Activated T-cell treated with anti-CD3 and anti-CD28 coated beads, Interleukin-2, amount 50 U/mL, for 72 hours (primary cell): Measurements from ENCODE around the gene DHRS7. TPM values are rescaled to one million over a fixed set of nuclear protein-coding genes. Genes with fewer than 3 reads are reported as not detected.
A peak's percentile ranks its signal among the peaks of the same experiment; 100 is the strongest.

Source experiments
- ATAC-seq, 2 donors: fragments of 150-1000 bp; cut with Tn5 transposase; replicated peaks in 1 of 2; 2 replicates each; pipeline ENCODE4 v1.10.0; 2021; ENCODE audit warnings: moderate library complexity in 2 of 2, mild to moderate bottlenecking in 1 of 2
- DNase-seq, 2 donors: peaks; one replicate each; pipeline ENCODE4 v3.0.0; 2021 to 2022; ENCODE audit warnings: mixed read lengths in 1 of 2
- H3K27ac Mint-ChIP-seq: one replicate; pipeline ENCODE4 v1.8.0; 2022; ENCODE audit warnings: mild to moderate bottlenecking, moderate library complexity, mixed read lengths
- H3K27me3 Mint-ChIP-seq: one replicate; pipeline ENCODE4 v1.8.0; 2022; ENCODE audit warnings: low read depth, mixed read lengths
- H3K36me3 Mint-ChIP-seq, 2 donors: one replicate each; pipeline ENCODE4 v1.8.0; 2022; ENCODE audit warnings: mixed read lengths in 2 of 2, mild to moderate bottlenecking in 1 of 2; ENCODE audit not compliant: insufficient read depth in 2 of 2
- H3K4me1 Mint-ChIP-seq: one replicate; pipeline ENCODE4 v1.8.0; 2022; ENCODE audit warnings: low read depth, mixed read lengths
- H3K4me3 Mint-ChIP-seq, 2 donors: one replicate each; pipeline ENCODE4 v1.8.0; 2022; ENCODE audit warnings: mild to moderate bottlenecking in 2 of 2, mixed read lengths in 2 of 2, moderate library complexity in 2 of 2
- H3K9me3 Mint-ChIP-seq, 2 donors: one replicate each; pipeline ENCODE4 v1.8.0; 2022; ENCODE audit warnings: mixed read lengths in 2 of 2
- total RNA-seq, 2 donors: library from RNA; stranded (reverse); gene quantifications; one replicate each; pipeline ENCODE4 v1.2.3, GENCODE V29; 2022

DHRS7 gene
- 10 to 100 TPM; 71.3 to 79.4 TPM for total RNA-seq

GRCh38 chr14:60164712-60165546 is at the start of gene DHRS7:
DHRS7 (minus strand) TSS chr14:60165398; CDS start chr14:60165309, 89 bp downstream.
- DNase-seq (peak; percentile 75 to 84), ATAC-seq (peak; percentile 93 to 94)
- Mint-ChIP-seq H3K36me3 (peaks cover 0 to 2% of the 10 kb centered on the region in 2 donors), H3K27me3 (no peaks in the 10 kb centered on the region), H3K4me1 (peaks cover 32% of the 10 kb centered on the region), H3K9me3 (no peaks in the 10 kb centered on the region), H3K27ac (peak within 1 kb of the TSS; percentile 98), H3K4me3 (peak within 1 kb of the TSS; percentile 97 to 99)

- ATAC-seq (no peak), DNase-seq (no peak)
- H3K36me3 Mint-ChIP-seq: no peaks in the 10 kb centered on the region
- H3K4me3 Mint-ChIP-seq: no peak overlapping the region
- H3K27ac Mint-ChIP-seq: no peak overlapping the region
- no peaks in the 10 kb centered on the region for H3K9me3 Mint-ChIP-seq
- peaks cover 4% of the 10 kb centered on the region for H3K4me1 Mint-ChIP-seq
- H3K27me3 Mint-ChIP-seq: no peaks in the 10 kb centered on the region
These were observed 49.4 kb upstream of the DHRS7 start for GRCh38 chr14:60214415-60215126.

GRCh38 chr14:60214003-60214402 is 48.8 kb upstream of the DHRS7 start:
- no peaks in the 10 kb centered on the region for H3K27me3 Mint-ChIP-seq
- H3K27ac Mint-ChIP-seq: no peak overlapping the region
- peaks cover 4% of the 10 kb centered on the region for H3K4me1 Mint-ChIP-seq
- no peak for DNase-seq
- no peaks in the 10 kb centered on the region for H3K9me3 Mint-ChIP-seq
- ATAC-seq: no peak
- H3K4me3 Mint-ChIP-seq: no peak overlapping the region
- no peaks in the 10 kb centered on the region for H3K36me3 Mint-ChIP-seq

GRCh38 chr14:60212503-60213371 is 47.5 kb upstream of the DHRS7 start:
- H3K27ac Mint-ChIP-seq: no peak overlapping the region

GRCh38 chr14:60211153-60211552 is 46.0 kb upstream of the DHRS7 start:
- ATAC-seq (no peak), DNase-seq (no peak)
- Mint-ChIP-seq H3K36me3 (no peaks in the 10 kb centered on the region), H3K4me1 (peaks cover 16% of the 10 kb centered on the region), H3K27ac (no peak overlapping the region), H3K27me3 (peaks cover 8% of the 10 kb centered on the region), H3K4me3 (no peak overlapping the region), H3K9me3 (peaks cover 0 to 1% of the 10 kb centered on the region in 2 donors)

More at GRCh38 chr14:60212503-60213371, 47.5 kb upstream of the DHRS7 start:
- no peaks in the 10 kb centered on the region for H3K9me3 Mint-ChIP-seq
- peaks cover 4% of the 10 kb centered on the region for H3K4me1 Mint-ChIP-seq
- no peak overlapping the region for H3K4me3 Mint-ChIP-seq
- DNase-seq: no peak
- peak in 1 of 2 donors; percentile 57 for ATAC-seq
- no peaks in the 10 kb centered on the region for H3K36me3 Mint-ChIP-seq
- no peaks in the 10 kb centered on the region for H3K27me3 Mint-ChIP-seq

- Mint-ChIP-seq H3K27me3 (peaks cover 8% of the 10 kb centered on the region), H3K9me3 (peaks cover 0 to 1% of the 10 kb centered on the region in 2 donors), H3K27ac (no peak overlapping the region), H3K4me1 (peaks cover 20% of the 10 kb centered on the region), H3K36me3 (no peaks in the 10 kb centered on the region), H3K4me3 (no peak overlapping the region)
- DNase-seq: no peak
- ATAC-seq: no peak
These were observed 45.5 kb upstream of the DHRS7 start for GRCh38 chr14:60210703-60211102.

- H3K27me3 Mint-ChIP-seq: peaks cover 16% of the 10 kb centered on the region
- H3K36me3 Mint-ChIP-seq: no peaks in the 10 kb centered on the region
- peak overlapping the region; percentile 56 to 86 for H3K4me3 Mint-ChIP-seq
- peaks cover 28% of the 10 kb centered on the region for H3K4me1 Mint-ChIP-seq
- DNase-seq (no peak), ATAC-seq (peak; percentile 73 to 83)
- H3K9me3 Mint-ChIP-seq: peaks cover 0 to 1% of the 10 kb centered on the region in 2 donors
- H3K27ac Mint-ChIP-seq: peak overlapping the region; percentile 55
These were observed 41.8 kb upstream of the DHRS7 start for GRCh38 chr14:60206837-60207533.

GRCh38 chr14:60206249-60206670 is 41.1 kb upstream of the DHRS7 start:
- H3K4me3 Mint-ChIP-seq: peak overlapping the region; percentile 23 to 79
- ATAC-seq: peak; percentile 70 to 71

GRCh38 chr14:60204843-60205774 is 39.9 kb upstream of the DHRS7 start:
- Mint-ChIP-seq H3K27ac (peak overlapping the region; percentile 6), H3K4me1 (peaks cover 28% of the 10 kb centered on the region), H3K27me3 (peaks cover 16% of the 10 kb centered on the region), H3K36me3 (peaks cover 0 to 1% of the 10 kb centered on the region in 2 donors), H3K4me3 (peak overlapping the region; percentile 1 to 51), H3K9me3 (peaks cover 0 to 4% of the 10 kb centered on the region in 2 donors)
- no peak for DNase-seq
- peak; percentile 32 to 39 for ATAC-seq

More at GRCh38 chr14:60206249-60206670, 41.1 kb upstream of the DHRS7 start:
- H3K9me3 Mint-ChIP-seq: peaks cover 0 to 4% of the 10 kb centered on the region in 2 donors
- peak overlapping the region; percentile 77 for H3K27ac Mint-ChIP-seq
- peaks cover 28% of the 10 kb centered on the region for H3K4me1 Mint-ChIP-seq
- H3K27me3 Mint-ChIP-seq: peaks cover 16% of the 10 kb centered on the region
- DNase-seq: no peak
- peaks cover 0 to under 1% of the 10 kb centered on the region in 2 donors for H3K36me3 Mint-ChIP-seq

- ATAC-seq (no peak), DNase-seq (no peak)
- H3K36me3 Mint-ChIP-seq: peaks cover 5 to 8% of the 10 kb centered on the region in 2 donors
- H3K4me3 Mint-ChIP-seq: no peak overlapping the region
- H3K27me3 Mint-ChIP-seq: peaks cover 16% of the 10 kb centered on the region
- H3K9me3 Mint-ChIP-seq: peaks cover 1 to 10% of the 10 kb centered on the region in 2 donors
- peaks cover 28% of the 10 kb centered on the region for H3K4me1 Mint-ChIP-seq
- H3K27ac Mint-ChIP-seq: no peak overlapping the region
These were observed 39.1 kb upstream of the DHRS7 start for GRCh38 chr14:60204104-60204842.

GRCh38 chr14:60199321-60199720 is 34.1 kb upstream of the DHRS7 start:
- ATAC-seq: no peak
- H3K27ac Mint-ChIP-seq: no peak overlapping the region
- peaks cover 10% of the 10 kb centered on the region for H3K4me1 Mint-ChIP-seq
- H3K4me3 Mint-ChIP-seq: no peak overlapping the region
- peaks cover 9 to 14% of the 10 kb centered on the region in 2 donors for H3K36me3 Mint-ChIP-seq
- DNase-seq: no peak
- peaks cover 4 to 13% of the 10 kb centered on the region in 2 donors for H3K9me3 Mint-ChIP-seq
- peaks cover 8% of the 10 kb centered on the region for H3K27me3 Mint-ChIP-seq
